WTC11 (cell line): Measurements from ENCODE around the gene FXYD7. TPM values are rescaled to one million over a fixed set of nuclear protein-coding genes. Genes with fewer than 3 reads are reported as not detected.

Experiments
- ATAC-seq: fragments of 200-7000 bp; cut with Tn5 transposase; 2 replicates; pipeline ENCODE4 v1.10.0; 2021; ENCODE audit warnings: mild to moderate bottlenecking, moderate library complexity
- CTCF ChIA-PET: fragments of 300-600 bp; sonication (Branson Sonifier 250); formaldehyde crosslinking; loops from one replicate; lab custom pipeline; 2021; ENCODE audit warnings: antibody characterized with exemption; lab: Charles Lee
- POLR2A ChIA-PET: fragments of 350-600 bp; sonication (Branson Sonifier 250); formaldehyde crosslinking; loops from one replicate; lab custom pipeline; 2021; ENCODE audit warnings: antibody characterized with exemption; lab: Charles Lee
- DNase-seq: peaks from one replicate; pipeline ENCODE4 v3.0.0; 2021; ENCODE audit warnings: low spot score
- H3K27ac Mint-ChIP-seq: 2 replicates; pipeline ENCODE4 v1.8.0; 2021; ENCODE audit warnings: mixed read lengths
- H3K27me3 Mint-ChIP-seq: 2 replicates; pipeline ENCODE4 v1.8.0; 2021; ENCODE audit warnings: low read depth, mild to moderate bottlenecking, moderate library complexity, mixed read lengths
- H3K36me3 Mint-ChIP-seq: 2 replicates; pipeline ENCODE4 v1.8.0; 2021; ENCODE audit warnings: mixed read lengths
- H3K4me1 Mint-ChIP-seq: 2 replicates; pipeline ENCODE4 v1.8.0; 2022; ENCODE audit warnings: mixed read lengths
- H3K4me3 Mint-ChIP-seq: 2 replicates; pipeline ENCODE4 v1.8.0; 2021; ENCODE audit warnings: mild to moderate bottlenecking, moderate library complexity, mixed read lengths
- H3K9me3 Mint-ChIP-seq: 2 replicates; pipeline ENCODE4 v1.8.0; 2021; ENCODE audit warnings: mixed read lengths
- CTCF ChIP-seq: fragments of 200-600 bp; IDR thresholded peaks from 2 replicates; pipeline ENCODE4 v1.8.0; 2022; ENCODE audit warnings: antibody characterized with exemption
- FOXK1 ChIP-seq: sonication (generic); formaldehyde crosslinking; IDR thresholded peaks from 2 replicates; pipeline ENCODE4 v1.8.0; 2022; ENCODE audit warnings: mild to moderate bottlenecking, moderate library complexity, missing genetic modification reagents
- FOXP4 ChIP-seq: sonication (generic); formaldehyde crosslinking; IDR thresholded peaks from 2 replicates; pipeline ENCODE4 v1.8.0; 2022; ENCODE audit warnings: mild to moderate bottlenecking, missing genetic modification reagents
- HMGXB4 ChIP-seq: sonication (generic); formaldehyde crosslinking; IDR thresholded peaks from 2 replicates; pipeline ENCODE4 v1.8.1; 2023; ENCODE audit warnings: mild to moderate bottlenecking, moderate library complexity, missing genetic modification reagents
- JUN ChIP-seq: sonication (generic); formaldehyde crosslinking; IDR thresholded peaks from 2 replicates; pipeline ENCODE4 v1.8.0; 2023; ENCODE audit warnings: mild to moderate bottlenecking, missing genetic modification reagents
- MXD4 ChIP-seq: fragments of 250-450 bp; sonication (Bioruptor Pico); IDR thresholded peaks from 2 replicates; pipeline ENCODE4 v1.8.0; 2021; ENCODE audit warnings: mild to moderate bottlenecking, moderate library complexity, borderline replicate concordance
- NFATC4 ChIP-seq: fragments of 250-450 bp; sonication (Bioruptor Pico); IDR thresholded peaks from 2 replicates; pipeline ENCODE4 v1.9.0; 2021; ENCODE audit warnings: mild to moderate bottlenecking
- PRRX2 ChIP-seq: fragments of 250-450 bp; sonication (Bioruptor Pico); IDR thresholded peaks from 2 replicates; pipeline ENCODE4 v1.8.0; 2021; ENCODE audit warnings: mild to moderate bottlenecking
- SMAD3 ChIP-seq: sonication (generic); formaldehyde crosslinking; IDR thresholded peaks from 2 replicates; pipeline ENCODE4 v1.8.0; 2022; ENCODE audit warnings: missing genetic modification reagents, mild to moderate bottlenecking, borderline replicate concordance
- ZNF416 ChIP-seq: fragments of 250-450 bp; sonication (Bioruptor Pico); IDR thresholded peaks from 2 replicates; pipeline ENCODE4 v1.9.0; 2021; ENCODE audit warnings: mild to moderate bottlenecking, inconsistent platforms
- ZNF425 ChIP-seq: fragments of 250-450 bp; sonication (Bioruptor Pico); conservative IDR thresholded peaks from 2 replicates; pipeline ENCODE4 v1.9.0; 2021; ENCODE audit warnings: mild to moderate bottlenecking
- total RNA-seq: library from RNA; stranded (reverse); gene quantifications from 3 replicates; pipeline ENCODE4 v1.2.3, GENCODE V29; 2021

The FXYD7 gene
- total RNA-seq, 1 experiment from 2014 or later = 16.7 TPM

GRCh38 chr19:35110974-35111373 lies 32.1 kb upstream of the FXYD7 start (continued):
- no peak for TF ChIP-seq JUN
- no peak for TF ChIP-seq HMGXB4 (CRISPR knock-in tag)
- TF ChIP-seq ZNF416 (CRISPR knock-in tag) = no peak
- TF ChIP-seq MXD4 (CRISPR knock-in tag) = no peak
- TF ChIP-seq PRRX2 (CRISPR knock-in tag) = no peak
- no peak for TF ChIP-seq FOXK1 (CRISPR knock-in tag)
- TF ChIP-seq ZNF425 (CRISPR knock-in tag) = no peak

GRCh38 chr19:35112995-35113688 lies 29.9 kb upstream of the FXYD7 start:
- DNase-seq (peak; percentile 56), ATAC-seq (peak; percentile 40)
- Mint-ChIP-seq H3K36me3 (no peaks in the 10 kb centered on the region), H3K27me3 (peaks cover 3% of the 10 kb centered on the region), H3K4me1 (peaks cover 40% of the 10 kb centered on the region), H3K9me3 (no peaks in the 10 kb centered on the region), H3K27ac (peak overlapping the region; percentile 70; the same call in 1 of the 2 replicates), H3K4me3 (no peak overlapping the region)
- no peak for TF ChIP-seq FOXP4
- POLR2A ChIA-PET = interaction anchor here (0.6 kb wide), 1 partner anchor 16 kb away, joined by 4 read pairs; no protein-coding TSS in a partner anchor
- CTCF ChIA-PET = interaction anchor here (1.0 to 3.1 kb wide), 3 partner anchors 21 to 46 kb away, joined by 4 to 19 read pairs (median 14); partner anchors contain the start of gene LGI4

- peak; percentile 92 for DNase-seq
- Mint-ChIP-seq H3K36me3 (no peaks in the 10 kb centered on the region), H3K27ac (no peak overlapping the region), H3K9me3 (no peaks in the 10 kb centered on the region), H3K27me3 (peaks cover 3% of the 10 kb centered on the region), H3K4me1 (peaks cover 46% of the 10 kb centered on the region), H3K4me3 (peak overlapping the region; percentile 65)
- CTCF ChIA-PET = interaction anchor here (0.6 to 3.4 kb wide), 34 partner anchors 8 to 188 kb away, joined by 3 to 61 read pairs (median 5); partner anchors contain the start of genes FXYD5, FXYD7, LGI4 and USF2
- POLR2A ChIA-PET = interaction anchor here (1.5 kb wide), 1 partner anchor 28 kb away, joined by 3 read pairs; the partner anchor contains the start of gene FXYD7
- ATAC-seq = peak; percentile 82
- TF ChIP-seq NFATC4 (CRISPR knock-in tag) = no peak
- no peak for TF ChIP-seq SMAD3 (CRISPR knock-in tag)
- TF ChIP-seq CTCF = peak; percentile 99
- TF ChIP-seq ZNF425 (CRISPR knock-in tag) = no peak
- peak; percentile 53; the same call in 1 of the 2 replicates for TF ChIP-seq HMGXB4 (CRISPR knock-in tag)
- no peak for TF ChIP-seq ZNF416 (CRISPR knock-in tag)
Measured at GRCh38 chr19:35114353-35115176, 28.5 kb upstream of the FXYD7 start.
